Kidney (tissue), 14 donors: ENCODE data around the gene FAM83F. TPM values are rescaled to one million over a fixed set of nuclear protein-coding genes. Genes with fewer than 3 reads are reported as not detected.

Experiments
- DNase-seq, 5 donors: peaks; one replicate each; pipeline ENCODE4 v3.0.0-alpha.2; 2013 to 2020
- FAIRE-seq: peaks from 2 replicates; lab custom pipeline; 2012; peaks lifted over from hg19 to GRCh38; lab: Jason Lieb, UNC
- H3K27ac ChIP-seq, 2 donors: one replicate each; pipeline ENCODE4 v1.7.0; 2013; ENCODE audit warnings: low read depth in 2 of 2, low read length in 2 of 2, inconsistent platforms in 1 of 2
- H3K27me3 ChIP-seq: one replicate; pipeline ENCODE4 v1.7.1; 2013; ENCODE audit warnings: low read length, inconsistent platforms; ENCODE audit not compliant: control insufficient read depth, insufficient read depth
- H3K36me3 ChIP-seq, 3 donors: one replicate each; pipeline versions ENCODE4 v1.7.0 to v1.7.1; 2013; ENCODE audit warnings: low read length in 3 of 3, control low read depth in 1 of 3, inconsistent platforms in 1 of 3; ENCODE audit not compliant: insufficient read depth in 3 of 3, control insufficient read depth in 2 of 3
- H3K4me1 ChIP-seq, 3 donors: one replicate each; pipeline versions ENCODE4 v1.7.0 to v1.7.1; 2013; ENCODE audit warnings: low read length in 3 of 3, inconsistent platforms in 1 of 3, low read depth in 1 of 3; ENCODE audit not compliant: control insufficient read depth in 2 of 3, insufficient read depth in 2 of 3
- H3K4me3 ChIP-seq, 3 donors: one replicate each; pipeline versions ENCODE4 v1.7.0 to v1.8.1; 2013; ENCODE audit warnings: low read length in 3 of 3, control low read depth in 1 of 3, inconsistent platforms in 1 of 3
- H3K9ac ChIP-seq, 3 donors: one replicate each; pipeline versions ENCODE4 v1.7.0 to v1.7.1; 2013; ENCODE audit warnings: low read length in 3 of 3, control low read depth in 1 of 3, inconsistent platforms in 1 of 3
- H3K9me3 ChIP-seq, 3 donors: one replicate each; pipeline versions ENCODE4 v1.7.0 to v1.7.1; 2013; ENCODE audit warnings: low read length in 3 of 3, control low read depth in 1 of 3, inconsistent platforms in 1 of 3; ENCODE audit not compliant: control insufficient read depth in 2 of 3, insufficient read depth in 1 of 3
- CTCF ChIP-seq: IDR thresholded peaks from 3 replicates; pipeline ENCODE4 v1.5.1; 2012; ENCODE audit warnings: mild to moderate bottlenecking, moderate library complexity, borderline replicate concordance; ENCODE audit not compliant: insufficient read depth; ENCODE audit errors: extremely low read depth
- intact Hi-C: fragments of 100-400 bp; cut with DNase I; formaldehyde crosslinking; loops from one replicate; pipeline ENCODE4 v1.11.1; 2022
- polyA plus RNA-seq: library from polyadenylated mRNA; stranded (reverse); fragments of 350-450 nt; fragmentation: Illumina TruSeq; extraction: RNeasy Lipid Tissue Mini Kit (QIAGEN cat#74804); gene quantifications from one replicate; pipeline ENCODE4 v1.2.3, GENCODE V29; 2014; ENCODE audit warnings: low read depth, low replicate concordance; ENCODE audit not compliant: insufficient read depth
- total RNA-seq: library from RNA; stranded (reverse); fragmentation: NEBNext Ultra II Directional; extraction: Animal tissue kit (Norgen Biotek cat#: 25700); gene quantifications from one replicate; pipeline ENCODE4 v1.2.1, GENCODE V29; 2021
- donor health status: control.
- donor health status: control.
- donor health status: control.
- donor health status: control.
- donor health status: control.
- donor health status: DM: yes; HTN: yes; CAD: no.
- donor health status: Normal renal cell carcinoma (clear cell type).

The FAM83F gene
- total and polyA plus RNA-seq, 2 donors from 2014 or later = 6.8 to 13.1 TPM

- DNase-seq (no peak), FAIRE-seq (no peak)
- H3K27ac ChIP-seq = no peak overlapping the region
- H3K27me3 ChIP-seq = no peaks in the 10 kb centered on the region
- intact Hi-C loops = no loop called here
- no peak overlapping the region for H3K4me3 ChIP-seq
- no peak overlapping the region for H3K9ac ChIP-seq
- H3K36me3 ChIP-seq = no peaks in the 10 kb centered on the region
- H3K4me1 ChIP-seq = no peaks in the 10 kb centered on the region
- TF ChIP-seq CTCF = no peak
- no peaks in the 10 kb centered on the region for H3K9me3 ChIP-seq
Measured at GRCh38 chr22:39980596-39980995, 14.2 kb upstream of the FAM83F start.

- FAIRE-seq (no peak), DNase-seq (no peak)
- no peaks in the 10 kb centered on the region for H3K36me3 ChIP-seq
- H3K4me3 ChIP-seq = no peak overlapping the region
- H3K4me1 ChIP-seq = peaks cover 0 to 2% (median 0%) of the 10 kb centered on the region in 3 donors
- no peak for TF ChIP-seq CTCF
- no peaks in the 10 kb centered on the region for H3K9me3 ChIP-seq
- no peaks in the 10 kb centered on the region for H3K27me3 ChIP-seq
- intact Hi-C loops = no loop called here
- H3K9ac ChIP-seq = no peak overlapping the region
- no peak overlapping the region for H3K27ac ChIP-seq
Measured at GRCh38 chr22:39983346-39983745, 11.4 kb upstream of the FAM83F start.

- no peak overlapping the region for H3K9ac ChIP-seq
- no peaks in the 10 kb centered on the region for H3K9me3 ChIP-seq
- no peaks in the 10 kb centered on the region for H3K36me3 ChIP-seq
- no peak for FAIRE-seq
- no peaks in the 10 kb centered on the region for H3K27me3 ChIP-seq
- TF ChIP-seq CTCF = no peak
- no peak overlapping the region for H3K4me3 ChIP-seq
- no peak for DNase-seq
- H3K27ac ChIP-seq = no peak overlapping the region
- peaks cover 0 to 2% (median 0%) of the 10 kb centered on the region in 3 donors for H3K4me1 ChIP-seq
- intact Hi-C loops = no loop called here
Measured at GRCh38 chr22:39984006-39984405, 10.7 kb upstream of the FAM83F start.

- Histone ChIP-seq H3K27me3 (no peaks in the 10 kb centered on the region), H3K4me3 (no peak overlapping the region), H3K36me3 (no peaks in the 10 kb centered on the region), H3K27ac (no peak overlapping the region), H3K9ac (no peak overlapping the region), H3K4me1 (peaks cover 0 to 2% (median 0%) of the 10 kb centered on the region in 3 donors), H3K9me3 (no peaks in the 10 kb centered on the region)
- DNase-seq (no peak), FAIRE-seq (no peak)
- TF ChIP-seq CTCF = no peak
- intact Hi-C loops = no loop called here
Measured at GRCh38 chr22:39984746-39985145, 10.0 kb upstream of the FAM83F start.
